GM21529 (cell line): ENCODE measurements around the gene MIER2.

Experiments
- ATAC-seq: cut with Tn5 transposase; IDR thresholded peaks from one replicate; pipeline ENCODE4 v1.9.1; 2021; ENCODE audit not compliant: unreplicated experiment

The MIER2 gene

DNA sequence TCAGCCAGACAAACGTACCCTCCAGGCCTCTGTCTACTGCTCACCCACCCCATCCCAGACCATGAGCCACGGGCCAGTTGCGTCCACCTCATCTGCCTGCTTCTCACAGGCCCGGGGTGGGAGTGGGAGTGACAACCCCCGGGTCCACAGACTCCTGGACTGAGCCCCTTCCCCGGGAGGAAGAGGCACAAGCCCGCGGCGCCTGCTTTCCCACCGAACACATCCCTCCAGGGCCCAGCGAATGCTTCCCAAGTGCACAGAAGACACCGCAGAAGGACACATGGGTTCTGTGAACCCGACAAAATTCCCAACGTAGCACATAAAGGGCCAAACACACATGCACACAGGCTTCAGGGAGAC lies 35.4 kb downstream of the MIER2 start:
- no peak for ATAC-seq

DNA sequence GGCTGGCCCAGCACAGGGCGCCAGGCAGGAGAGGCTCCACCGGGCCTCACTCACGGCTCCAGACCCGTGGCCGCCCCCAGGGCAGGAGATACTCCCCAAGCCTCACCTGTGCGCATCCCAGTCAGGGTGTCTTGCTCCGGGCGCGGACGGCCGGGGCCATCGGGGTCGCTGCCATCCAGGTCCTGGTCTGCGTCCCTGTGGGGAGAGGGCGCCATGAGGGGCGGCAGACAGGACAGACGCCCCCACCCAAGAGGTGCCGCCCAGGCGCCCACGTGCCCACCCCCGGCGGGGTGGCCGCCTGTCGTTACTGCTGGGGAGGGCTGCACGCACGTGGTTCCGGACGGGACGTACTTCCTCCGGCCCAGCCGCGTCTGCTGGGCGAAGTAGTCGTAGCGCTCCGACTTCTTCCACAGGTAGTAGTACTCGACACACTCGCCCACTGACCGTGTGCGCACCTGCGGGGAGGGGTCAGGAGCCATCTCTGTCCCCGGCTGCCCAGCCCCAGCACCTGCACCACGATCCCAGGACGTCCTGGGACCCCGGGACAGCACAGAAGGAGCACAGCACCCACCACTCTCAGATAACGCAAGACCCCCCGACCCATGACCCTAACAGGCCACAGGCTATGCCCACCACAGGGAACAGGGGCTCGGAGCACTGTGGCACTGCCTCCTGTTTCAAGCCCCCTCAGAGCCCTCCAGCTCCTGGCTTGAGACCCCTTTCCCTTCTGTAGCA lies 36.0 kb downstream of the MIER2 start:
- ATAC-seq, result no peak

DNA sequence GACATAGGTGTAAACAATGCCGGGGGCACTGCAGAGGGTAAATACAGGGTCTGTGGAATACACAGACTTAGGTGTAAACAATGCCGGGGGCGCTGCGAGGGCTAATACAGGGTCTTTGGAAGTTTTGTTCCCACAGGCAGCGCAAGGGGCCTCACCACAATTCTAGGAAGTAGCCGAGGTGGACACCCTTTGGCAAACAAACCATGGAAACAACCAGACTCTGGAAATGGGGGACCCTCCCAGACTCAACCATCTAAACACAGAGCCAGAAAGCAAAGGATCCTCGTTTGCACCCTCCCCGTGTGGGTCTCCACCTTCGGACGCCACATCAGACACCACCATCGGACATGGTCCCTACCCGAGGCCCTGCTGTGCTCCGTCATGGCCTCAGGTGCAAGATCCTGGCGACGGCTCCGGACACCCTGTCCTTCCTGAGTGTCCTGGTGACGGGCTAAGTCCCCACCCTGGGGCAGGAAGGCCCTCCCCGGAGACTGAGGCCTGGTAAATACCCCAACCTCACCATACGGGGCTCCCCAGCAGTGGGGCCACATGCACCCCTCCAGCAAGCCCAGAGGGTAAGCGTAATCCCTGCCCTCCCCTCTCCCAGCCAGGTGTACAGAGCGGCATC lies 36.7 kb downstream of the MIER2 start:
- no peak for ATAC-seq

DNA sequence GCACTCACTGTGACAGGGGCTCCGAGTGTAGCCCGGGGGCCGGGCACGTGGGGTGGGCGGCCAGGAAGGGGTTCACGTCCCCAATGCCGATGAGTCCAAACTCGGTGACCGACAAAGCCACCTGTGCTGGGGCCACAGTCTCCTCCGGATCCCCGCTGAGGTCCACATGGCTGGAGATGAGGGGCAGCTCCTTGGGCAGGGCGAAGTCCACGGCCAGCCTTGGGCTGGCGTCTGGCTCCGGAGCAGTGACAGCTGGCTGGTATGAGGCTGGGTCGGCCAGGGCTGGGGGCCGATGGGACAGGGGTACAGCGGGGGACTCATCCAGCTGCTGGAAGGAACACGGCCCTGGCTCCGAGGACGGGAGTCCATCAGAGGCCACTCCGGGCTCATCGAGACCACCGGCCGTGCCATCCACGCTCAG lies 37.5 kb downstream of the MIER2 start:
- ATAC-seq, result no peak

DNA sequence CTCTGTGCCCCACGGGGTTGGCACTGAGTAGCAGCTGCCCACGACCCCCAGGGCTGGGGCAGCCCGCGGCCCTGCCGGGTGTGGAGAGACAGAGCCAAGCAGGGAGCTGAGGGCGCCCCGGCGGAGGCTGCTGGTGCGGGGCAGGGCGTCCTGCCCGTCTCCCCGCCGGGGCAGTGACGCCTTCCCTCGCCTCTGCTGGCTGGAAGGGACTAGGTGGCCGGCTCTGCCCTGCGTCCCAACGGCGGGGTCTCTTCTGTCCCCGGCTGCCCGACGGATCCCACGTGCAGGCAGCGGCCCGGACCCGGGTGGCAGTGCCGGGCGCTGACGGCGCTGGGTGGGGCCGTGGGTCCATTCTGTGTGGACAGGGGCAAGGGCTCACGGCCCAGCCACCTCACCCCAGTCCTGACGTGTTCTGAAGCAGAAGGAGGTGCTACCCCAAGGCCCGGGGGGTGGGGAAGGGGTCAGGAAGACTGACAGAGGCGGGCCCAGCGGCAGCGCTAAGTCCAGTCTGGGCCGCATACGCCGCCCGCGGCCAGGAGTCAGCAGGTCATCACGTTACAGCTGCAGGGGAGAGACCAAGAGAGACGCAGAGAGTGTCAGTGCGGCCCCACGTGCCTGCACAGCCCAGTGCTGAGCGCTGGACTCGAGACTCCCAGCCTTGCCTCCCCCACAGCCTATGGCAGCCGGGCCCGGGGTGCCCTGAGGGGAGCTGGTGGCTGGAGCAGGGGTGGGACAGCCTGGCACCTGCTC lies 38.3 kb downstream of the MIER2 start:
- no peak for ATAC-seq

DNA sequence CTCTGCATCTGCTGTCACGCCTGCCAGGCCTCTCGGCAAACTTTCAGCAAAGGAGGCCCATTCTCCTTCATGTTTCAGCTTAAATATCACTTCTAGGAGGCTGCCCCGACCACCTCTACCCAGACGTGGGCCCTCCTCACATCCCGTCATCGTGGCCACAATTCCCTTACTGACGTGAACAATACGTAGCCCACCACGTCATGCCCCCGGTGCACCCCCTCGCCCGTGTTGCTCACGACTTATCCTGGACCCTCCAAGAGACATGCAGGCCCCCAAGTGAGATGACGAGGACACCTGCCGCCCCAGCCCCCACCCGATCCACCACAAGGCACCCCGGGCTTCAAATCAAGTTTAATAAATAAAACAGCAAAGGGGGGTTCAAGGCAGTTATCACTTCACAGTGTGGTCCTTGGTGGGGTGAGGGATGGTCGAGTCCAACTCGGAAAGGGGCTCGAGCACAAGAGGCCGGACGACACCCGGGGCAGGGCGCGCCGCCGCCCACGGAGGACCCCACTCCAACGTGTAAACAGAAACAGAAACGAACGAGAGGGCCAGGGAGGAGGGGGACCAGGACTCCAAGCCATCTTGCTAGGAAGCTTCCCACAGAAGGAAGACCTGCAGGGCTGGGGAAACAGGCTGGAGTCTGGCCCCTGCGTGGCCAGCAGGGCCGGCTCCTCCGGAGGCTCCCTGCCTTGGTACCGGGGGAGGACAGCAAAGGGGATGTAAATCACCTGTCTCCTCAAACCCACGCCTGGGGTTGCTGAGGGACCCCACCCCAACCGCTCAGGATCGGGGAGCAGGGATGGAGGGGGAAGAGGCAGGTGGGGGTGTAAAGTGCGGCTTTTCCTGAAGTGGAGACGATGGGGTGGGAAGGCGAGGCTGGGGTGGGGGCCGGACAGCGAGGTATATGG lies 39.1 kb downstream of the MIER2 start:
- ATAC-seq, result no peak

DNA sequence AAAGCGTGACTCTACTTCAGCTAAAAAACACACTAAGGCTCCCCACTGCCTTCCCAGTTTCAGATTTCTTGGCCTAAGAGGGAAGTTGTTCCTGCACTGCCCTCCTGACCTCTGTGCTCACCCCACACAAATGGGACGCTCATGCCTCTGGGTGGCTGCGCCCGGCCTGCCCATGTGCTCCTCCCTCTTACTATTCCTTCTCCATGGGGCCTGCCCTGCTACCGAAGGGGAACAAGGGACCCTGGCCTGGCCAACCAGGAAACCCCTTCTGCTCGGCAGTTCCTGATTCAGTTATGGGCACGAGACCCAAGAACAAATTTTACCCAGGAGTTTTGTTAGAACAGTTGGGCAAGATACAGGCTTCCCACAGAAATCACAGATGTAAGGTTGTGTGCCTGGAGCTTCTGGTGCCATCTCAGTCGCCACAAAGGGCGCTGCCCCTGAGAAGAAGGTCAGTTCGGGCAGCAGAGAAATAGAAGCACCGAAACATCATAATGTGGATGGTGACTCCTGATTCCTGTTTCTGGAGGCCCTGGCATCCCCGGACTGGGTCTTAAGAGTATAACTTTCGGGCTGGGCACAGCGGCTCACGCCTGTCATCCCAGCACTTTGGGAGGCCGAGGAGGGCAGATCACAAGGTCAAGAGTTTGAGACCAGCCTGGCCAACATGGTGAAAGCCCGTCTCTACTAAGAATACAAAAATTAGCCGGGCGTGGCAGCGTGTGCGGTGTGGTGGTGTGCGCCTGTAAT lies 47.9 kb downstream of the MIER2 start:
- no peak for ATAC-seq

DNA sequence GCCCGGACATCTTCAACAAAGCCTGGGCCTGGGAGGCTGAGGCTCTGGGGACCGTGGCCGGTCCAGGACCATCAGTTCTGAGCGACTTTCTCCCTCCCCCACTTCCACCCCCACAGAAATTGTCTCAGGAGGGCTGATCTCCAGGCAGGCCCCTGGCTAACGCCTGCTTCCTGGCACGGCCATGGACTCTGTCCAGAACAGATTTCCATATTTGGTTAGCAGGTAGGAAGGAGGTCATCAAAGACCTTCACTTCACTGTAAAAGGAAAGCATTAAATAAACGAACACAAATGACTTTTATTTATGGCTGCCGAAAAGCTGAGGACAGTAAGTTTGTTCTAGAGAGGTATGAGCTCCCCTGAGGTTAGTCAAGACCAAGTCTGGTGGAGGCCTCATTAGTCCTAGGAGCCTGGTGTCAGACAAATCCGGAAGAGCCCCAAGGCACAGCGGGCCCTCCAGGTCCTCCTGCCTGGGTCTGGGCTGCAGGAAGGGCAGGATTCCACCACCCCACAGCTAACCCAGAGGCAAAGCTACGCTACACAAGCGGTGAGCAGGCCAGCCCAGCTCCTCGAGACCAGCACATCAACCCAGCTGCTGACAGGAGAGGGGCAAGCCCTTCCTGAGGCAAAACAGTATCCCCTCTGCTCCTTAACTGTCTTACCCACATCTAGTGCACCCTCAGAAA lies 48.8 kb downstream of the MIER2 start:
- ATAC-seq, result no peak

DNA sequence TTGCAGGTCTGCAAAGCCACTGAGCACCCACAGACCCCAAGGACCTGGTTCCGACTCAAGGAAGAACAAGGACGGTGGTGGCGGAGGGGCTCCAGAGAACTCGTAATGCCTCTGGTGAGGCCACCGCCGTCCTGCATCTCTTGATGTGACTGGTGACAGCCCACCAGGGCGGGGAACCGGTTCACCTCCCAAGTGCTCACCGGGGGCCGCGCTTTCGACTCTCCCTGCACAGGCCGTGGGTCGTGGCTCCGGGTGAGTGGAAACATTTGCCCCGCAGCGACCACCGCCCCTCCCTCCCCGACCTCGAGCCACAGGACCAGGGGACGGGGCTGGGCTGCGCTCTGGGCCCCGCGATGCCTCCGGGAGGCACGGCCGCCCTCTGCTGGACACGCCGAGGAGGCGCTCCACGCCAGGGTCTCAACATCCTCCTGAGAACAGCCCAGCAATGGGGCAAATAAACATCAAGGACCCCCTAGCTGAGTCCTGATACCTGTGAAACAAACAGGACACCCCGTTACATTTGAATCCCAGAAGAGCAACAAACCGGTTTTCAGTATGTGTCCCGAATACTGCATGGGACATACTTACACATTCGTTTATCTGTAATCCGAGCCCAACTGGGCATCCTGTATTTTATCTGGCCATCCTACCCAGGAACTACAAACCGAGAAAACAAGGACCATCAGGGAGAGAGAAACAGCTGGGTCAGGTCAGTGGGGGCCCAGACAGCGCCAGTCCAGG lies 49.5 kb downstream of the MIER2 start:
- ATAC-seq, result no peak

DNA sequence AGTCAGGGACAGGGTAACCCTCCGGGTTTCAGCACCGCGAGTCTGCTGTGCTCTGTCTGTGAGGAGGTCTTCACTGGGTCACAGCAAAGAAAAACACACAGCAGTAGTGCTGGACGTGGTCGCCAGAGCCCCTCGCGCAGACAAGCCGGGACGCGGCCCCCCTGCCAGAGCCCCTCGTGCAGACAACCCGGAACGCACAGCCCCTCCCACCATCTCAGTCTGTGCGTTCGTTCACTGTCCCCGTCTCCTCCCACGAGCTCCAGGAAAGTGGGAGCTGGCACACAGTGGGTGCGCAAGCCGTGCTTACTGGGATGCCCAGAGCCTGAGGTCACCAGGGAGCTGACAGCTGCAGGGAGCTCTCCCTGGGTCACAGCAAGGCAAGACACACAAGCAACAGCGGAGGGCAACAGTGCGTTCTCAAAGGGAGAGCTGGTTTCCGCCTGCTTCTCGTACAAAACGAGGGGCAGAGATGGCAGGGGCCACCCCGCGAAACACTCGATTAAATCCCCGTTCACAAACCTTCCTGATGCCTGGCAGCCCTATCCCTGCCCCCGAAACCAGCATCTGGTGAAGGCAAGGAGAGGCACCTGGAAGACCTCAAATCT lies 50.2 kb downstream of the MIER2 start:
- no peak for ATAC-seq

DNA sequence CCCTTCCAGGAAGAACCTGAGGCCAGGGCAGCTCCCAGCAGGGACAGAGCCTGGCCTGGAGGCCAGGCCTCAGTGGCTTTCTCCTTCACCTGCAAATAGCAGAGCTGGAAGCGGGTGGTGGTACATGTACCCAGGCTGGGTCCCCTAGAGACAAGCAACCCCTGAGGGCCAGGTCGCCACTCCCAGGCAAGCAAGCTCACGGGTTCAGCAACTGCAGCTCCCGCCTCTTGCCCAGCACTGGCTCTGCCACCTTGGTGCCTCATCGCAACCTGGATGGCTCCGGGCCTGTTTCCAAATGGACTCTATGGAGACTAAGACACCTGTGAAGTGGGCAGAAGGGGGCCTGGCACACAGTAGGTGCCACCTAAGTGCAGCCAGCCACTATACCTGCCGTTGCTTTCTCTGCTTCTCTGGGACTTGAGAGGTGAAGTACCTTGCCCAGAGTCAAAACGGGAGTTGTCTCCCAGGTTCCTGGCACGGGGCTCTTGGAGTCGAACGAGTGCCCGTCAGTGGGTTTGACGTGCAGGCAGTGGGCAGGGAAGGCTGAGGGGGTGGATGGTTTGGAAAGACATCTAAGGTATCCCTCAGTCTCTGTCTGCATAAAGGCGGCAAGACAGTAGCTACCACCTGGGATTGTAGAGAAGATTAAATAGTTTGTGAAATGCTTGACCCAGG lies 51.0 kb downstream of the MIER2 start:
- ATAC-seq, result no peak

DNA sequence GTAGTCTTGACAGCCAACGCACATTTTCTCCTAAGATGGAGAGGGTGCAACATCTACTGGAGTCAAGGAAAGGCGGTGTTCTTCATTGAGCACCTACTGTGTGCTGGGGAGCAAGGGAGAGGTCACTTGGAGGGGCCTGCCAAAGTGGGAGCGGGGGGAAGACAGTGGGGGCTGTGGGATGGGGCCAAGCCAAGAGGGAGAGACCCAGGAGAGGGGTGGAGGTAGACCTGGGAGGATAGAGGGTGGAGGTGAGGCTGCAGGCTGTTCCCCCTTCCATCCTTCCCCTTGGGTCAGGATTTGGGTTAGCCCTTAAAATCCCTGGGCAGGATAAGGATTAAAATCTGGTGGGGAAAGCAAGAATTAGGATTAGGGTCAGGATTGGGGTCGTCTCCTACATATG lies 51.6 kb downstream of the MIER2 start:
- ATAC-seq, result no peak

DNA sequence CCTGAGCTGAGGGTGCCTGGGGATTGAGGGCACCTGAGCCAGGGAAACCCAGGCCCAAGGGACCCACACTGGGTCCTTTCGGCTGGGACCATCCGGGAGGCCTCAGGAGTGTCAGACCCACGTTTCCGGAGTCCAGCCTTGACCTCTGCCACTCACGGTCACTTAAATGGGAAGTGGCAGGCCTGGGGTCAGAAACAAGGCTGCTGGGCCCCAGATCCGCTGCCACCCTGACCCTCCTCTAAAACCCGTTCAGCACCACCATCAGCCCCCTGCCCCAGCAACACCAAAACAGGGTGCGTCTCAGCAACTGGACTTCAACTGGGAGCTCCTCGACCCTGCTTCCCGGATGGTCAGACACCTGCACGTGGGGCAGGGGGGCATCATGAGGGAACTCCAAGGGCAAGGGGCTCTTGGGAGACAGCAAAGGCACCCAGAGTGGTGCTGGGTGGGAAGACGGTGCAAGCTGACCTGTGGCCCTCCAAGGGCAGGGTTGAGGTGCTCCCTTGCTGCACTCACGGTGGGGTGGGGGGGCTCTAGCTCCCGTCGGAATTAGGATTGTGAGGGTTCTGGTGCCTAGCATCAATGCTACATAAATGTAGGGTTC lies 52.2 kb downstream of the MIER2 start:
- ATAC-seq, result no peak

DNA sequence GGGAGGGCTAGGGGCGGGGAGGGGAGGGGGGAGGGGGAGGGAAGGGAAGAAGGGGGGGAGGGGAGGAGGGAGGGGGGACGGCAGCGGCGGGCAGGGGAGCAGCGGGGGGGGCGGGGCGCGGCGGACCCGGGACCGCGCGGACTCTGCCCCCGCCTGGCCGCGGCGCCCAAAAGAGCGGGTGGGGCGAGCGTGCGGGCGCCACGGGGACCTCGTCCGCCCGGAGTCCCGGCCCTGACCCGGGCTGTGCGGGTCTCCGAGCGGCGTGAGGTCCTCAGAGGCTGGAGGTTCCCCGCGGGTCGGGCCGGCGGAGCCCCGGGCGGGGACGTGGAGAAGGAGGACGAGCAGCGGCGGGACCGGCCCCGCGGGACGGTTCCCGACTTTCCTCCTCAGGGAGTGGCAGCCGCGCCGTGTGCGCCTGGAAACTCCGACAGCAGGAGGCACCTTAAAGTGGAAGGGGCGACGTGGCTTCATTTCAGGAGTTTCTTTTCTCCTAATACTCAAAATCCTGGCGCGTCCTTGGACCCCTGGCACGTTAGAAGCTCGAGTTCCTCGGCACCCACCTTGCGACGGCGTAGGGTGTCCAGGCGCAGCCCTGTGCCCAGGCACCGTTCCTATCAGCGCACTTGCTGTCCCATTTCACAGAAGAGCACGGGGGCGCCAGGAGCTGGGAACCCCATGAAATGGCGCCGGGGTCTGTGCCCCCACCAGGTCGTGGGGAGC lies 52.9 kb downstream of the MIER2 start:
- no peak for ATAC-seq

DNA sequence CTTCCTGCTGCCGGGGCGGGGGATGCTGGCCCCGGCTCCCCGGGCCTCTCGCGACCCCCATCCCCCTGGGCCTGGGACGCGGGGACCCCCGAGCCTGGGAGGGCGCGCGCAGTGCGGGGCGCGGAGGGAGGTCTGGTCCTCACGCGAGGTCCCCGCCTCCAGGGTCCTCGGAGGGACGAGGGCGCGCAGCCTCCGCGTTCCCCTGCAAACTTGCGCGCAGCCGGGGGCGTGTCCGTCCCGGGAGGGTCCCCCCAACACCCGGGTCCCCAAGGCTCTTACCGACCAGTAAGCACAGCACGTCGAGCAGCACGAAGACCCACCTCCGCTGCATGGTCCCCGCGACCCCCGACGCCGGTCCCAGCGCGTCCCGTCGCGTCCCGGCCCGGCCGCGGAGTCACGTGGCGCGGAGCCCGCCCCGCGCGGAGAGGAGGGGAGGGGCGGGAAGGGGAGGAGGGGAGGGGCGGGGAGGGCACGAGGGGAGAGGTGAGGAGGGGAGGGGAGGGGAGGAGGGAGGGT lies 53.5 kb downstream of the MIER2 start, which contains the start of gene PLPP2:
Gene PLPP2, minus strand, starts transcription at position 398 of the 516 bp plus-strand sequence. Its CDS starts 67 bp downstream, at position 331.
- no peak for ATAC-seq

DNA sequence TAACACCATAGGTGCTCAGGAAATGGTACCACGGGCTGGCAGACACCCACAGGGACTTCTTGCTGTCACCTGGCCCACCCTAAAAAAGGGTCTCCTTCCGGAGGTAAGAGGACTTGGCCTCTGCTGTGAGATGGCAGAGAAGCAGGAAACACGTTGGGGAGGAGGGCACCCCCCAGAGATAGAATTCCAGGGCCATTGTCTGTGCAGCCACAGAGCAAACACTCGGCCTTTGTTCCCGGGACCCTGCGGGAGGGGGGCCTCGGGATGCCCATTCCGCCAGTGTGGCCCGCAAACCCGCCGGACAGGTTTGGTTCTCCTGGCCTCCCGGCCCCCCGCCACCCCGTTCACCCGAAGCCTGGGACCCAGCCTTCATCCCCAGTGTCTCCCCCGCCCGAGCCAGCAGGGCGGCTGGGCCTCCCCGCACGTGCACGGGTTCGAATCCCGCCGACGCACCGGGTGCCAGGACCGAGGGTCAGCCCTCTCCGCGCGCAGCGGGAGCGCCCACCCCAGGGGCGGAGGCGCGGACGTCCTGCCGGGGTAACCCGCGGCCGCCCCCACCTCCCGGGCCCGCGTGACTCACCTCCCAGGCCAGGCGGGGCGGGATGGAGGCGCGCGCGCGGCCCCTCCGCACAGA lies 54.1 kb downstream of the MIER2 start:
- ATAC-seq, result no peak
